C4-2B (cell line): Measurements from ENCODE around the gene PFKFB1.

Source experiments
- ZFX ChIP-seq: fragments of 450-650 bp; IDR thresholded peaks from 2 replicates; pipeline ENCODE4 v1.6.1; 2017
- TF ChIP-seq, protein P1 (sequence below): fragments of 450-650 bp; conservative IDR thresholded peaks from 2 replicates; pipeline ENCODE4 v1.5.1; 2017; ENCODE audit warnings: mild to moderate bottlenecking

DNA sequence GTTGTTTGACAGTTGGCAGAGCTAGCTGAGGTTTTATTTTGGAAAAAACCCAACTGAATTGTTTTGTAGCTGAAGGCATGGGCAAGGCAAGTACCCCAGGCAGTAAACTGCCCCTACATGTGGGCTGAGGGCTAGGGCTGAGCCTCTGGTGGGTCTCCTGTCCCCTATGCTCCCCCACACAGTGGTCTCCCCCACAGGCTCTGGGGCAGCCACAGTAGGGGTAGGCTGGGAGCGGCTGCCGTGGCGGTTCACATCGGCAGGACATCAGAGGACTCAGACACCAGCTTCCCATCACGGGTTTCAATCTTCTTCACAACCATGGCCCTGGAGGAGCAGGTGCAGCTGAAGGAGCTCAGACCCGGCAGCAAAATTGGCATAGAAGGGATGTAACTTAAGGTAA is 47.5 kb upstream of the PFKFB1 start:
- TF ChIP-seq, protein P1, sequence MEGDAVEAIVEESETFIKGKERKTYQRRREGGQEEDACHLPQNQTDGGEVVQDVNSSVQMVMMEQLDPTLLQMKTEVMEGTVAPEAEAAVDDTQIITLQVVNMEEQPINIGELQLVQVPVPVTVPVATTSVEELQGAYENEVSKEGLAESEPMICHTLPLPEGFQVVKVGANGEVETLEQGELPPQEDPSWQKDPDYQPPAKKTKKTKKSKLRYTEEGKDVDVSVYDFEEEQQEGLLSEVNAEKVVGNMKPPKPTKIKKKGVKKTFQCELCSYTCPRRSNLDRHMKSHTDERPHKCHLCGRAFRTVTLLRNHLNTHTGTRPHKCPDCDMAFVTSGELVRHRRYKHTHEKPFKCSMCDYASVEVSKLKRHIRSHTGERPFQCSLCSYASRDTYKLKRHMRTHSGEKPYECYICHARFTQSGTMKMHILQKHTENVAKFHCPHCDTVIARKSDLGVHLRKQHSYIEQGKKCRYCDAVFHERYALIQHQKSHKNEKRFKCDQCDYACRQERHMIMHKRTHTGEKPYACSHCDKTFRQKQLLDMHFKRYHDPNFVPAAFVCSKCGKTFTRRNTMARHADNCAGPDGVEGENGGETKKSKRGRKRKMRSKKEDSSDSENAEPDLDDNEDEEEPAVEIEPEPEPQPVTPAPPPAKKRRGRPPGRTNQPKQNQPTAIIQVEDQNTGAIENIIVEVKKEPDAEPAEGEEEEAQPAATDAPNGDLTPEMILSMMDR = no peak
- TF ChIP-seq ZFX = no peak
